ENCODE measurements around the gene CLEC16A.

Gene CLEC16A

DNA sequence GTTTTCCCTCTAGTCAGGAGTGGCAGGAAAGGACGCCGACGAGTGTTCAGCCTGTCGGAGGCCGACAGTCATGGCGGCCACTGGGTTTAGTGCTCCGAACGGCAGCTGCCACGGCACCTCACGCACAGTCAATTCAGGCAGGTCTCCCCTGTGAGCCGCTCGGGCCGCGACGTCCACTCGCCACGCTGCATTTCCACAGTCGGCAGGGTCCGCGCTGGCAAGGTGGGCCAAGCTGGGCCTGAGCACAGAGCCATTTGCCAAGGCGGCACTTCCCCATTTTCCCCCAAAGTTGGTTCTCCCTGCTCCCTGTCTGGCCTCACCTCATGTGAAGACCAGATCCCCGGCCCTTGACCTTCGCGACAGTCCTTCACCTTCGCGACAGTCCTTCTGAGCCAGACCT lies 229.8 kb downstream of the CLEC16A start:
- DNase-seq (ENCODE audit: low read depth, low spot score), result no peak

DNA sequence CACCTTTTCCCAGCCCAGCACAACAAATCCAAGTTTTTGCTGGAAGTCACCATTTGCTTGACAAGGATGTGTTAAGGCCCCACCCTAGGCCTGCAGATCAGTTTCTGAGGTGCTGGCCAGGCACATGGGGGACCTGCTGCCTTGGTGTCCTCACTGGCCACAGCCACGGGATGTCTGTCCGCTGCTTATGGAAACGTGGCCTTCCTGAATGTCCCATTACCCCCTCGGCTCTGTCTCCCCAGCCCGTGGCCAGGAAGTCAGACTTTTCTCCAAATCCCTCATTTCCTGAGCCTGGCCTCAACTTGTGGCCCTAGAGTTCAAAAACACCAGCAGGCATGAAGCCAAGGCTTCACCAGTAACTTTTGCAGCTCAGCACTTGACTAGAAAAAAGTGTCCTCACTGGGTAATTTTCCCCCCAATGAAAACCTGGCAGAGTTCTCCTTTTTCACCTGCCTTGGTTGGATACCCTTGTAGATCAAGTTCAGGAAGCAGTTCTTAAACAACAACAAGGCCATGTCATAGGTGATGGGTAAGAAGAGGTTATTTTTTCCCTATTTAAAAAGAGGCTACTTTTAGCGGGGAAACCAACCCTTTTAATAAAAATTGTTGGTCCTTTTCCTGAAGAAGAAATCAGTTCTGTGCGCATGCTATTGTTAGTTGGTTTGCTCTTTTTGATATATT lies 230.9 kb downstream of the CLEC16A start:
- no peak for DNase-seq (ENCODE audit: low read depth, low spot score)

DNA sequence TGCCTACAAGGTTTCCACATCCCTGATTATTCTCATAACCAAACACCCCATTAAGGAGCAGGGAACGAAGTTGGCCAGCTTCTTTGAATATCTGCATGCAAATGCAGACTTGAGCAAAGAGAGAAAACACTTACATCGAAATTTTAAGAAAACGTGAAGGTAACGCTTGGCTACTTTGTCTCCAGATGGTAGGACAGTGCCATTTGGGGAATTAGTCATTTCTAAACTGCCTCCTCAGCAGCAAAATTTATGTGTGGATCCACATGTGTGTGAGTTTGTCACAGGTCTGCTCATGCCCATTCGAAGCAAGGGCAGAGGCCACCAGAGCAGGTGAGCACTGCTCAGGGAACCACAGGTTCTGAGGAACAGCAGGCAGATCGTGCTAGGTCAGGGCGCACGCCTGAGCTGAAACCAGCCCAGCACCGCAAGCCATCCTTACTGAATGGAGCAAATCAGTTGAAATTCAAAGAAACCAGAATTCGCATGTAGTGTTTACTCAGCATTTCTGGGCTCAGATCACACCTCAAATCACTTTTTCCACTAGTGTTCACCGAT lies 231.5 kb downstream of the CLEC16A start:
- no peak for DNase-seq (ENCODE audit: low read depth, low spot score)

DNA sequence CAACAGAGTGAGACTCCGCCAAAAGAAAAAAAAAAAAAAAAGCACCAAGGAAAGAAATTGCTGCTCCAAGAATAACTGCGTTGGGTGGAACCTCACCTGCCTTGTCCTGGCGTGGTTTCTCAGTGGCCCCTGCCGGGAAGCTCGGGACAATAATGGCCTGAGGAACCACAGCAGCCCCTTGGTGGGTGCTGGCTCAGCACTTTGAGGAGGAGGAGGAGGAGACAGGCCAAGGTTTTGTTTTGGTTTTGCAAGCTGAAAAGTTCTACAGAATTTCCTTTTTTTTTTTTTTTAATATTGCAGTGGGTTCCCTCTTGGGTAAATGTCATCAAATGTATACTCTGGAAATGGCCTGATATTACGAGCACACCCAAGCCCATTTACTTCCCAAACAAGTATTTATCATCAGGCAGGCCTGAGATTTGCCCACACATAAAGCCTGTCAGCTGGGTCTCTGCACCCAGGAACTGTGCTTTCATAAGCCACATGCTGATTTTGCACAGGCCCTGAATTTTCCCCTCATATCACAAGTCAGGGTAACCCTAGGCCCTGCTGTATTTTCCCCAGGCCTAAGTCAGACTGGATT lies 233.3 kb downstream of the CLEC16A start:
- DNase-seq (ENCODE audit: low read depth, low spot score), result no peak

DNA sequence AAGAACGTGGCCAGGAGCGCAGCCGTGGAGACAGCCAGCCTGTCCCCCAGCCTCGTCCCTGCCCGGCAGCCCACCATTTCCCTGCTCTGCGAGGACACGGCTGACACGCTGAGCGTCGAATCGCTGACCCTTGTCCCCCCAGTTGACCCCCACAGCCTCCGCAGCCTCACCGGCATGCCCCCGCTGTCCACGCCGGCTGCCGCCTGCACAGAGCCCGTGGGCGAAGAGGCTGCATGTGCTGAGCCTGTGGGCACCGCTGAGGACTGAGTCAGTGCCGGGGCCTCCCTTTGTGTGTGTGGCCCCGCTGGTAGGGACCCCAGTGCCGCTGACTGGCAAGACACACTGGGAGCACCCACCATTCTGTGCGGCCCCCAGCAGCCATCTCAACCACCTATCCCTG lies 234.1 kb downstream of the CLEC16A start:
- no peak for DNase-seq (ENCODE audit: low read depth, low spot score)

DNA sequence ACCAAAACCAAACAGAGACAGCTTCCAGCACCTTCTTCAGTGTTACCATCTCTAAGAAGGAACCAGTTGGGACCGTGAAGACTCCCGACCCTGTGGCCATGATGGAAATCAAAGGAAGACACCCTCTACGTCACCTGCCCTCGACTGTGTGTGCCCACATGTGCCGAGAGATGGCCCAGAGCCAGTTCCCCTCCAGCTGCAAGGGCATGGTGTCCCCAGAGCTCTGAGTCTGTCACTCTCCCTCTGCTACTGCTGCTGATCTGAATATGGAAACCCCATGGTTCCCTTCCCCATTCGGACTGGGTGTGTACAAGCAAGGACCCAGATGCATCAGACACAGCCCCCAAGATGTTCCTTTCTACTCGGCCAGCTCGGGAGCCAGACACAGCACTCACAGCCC lies 235.2 kb downstream of the CLEC16A start:
- no peak for DNase-seq (ENCODE audit: low read depth, low spot score)

DNA sequence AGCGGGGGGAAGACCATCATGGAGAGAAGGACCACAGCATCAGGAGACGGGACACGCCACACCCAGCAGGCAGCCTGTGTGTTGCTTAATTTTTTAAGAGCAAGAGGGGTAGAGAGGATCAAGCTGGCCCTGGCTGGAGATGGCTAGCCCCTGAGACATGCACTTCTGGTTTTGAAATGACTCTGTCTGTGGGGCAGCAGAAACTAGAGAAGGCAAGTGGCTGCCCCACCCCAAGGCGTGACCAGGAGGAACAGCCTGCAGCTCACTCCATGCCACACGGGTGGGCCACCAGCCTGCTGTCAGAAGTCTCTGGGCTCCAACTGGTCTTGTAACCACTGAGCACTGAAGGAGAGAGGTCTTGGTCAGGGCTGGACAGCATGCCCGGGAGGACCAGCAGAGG lies 236.1 kb downstream of the CLEC16A start:
- DNase-seq (ENCODE audit: low read depth, low spot score), result no peak

DNA sequence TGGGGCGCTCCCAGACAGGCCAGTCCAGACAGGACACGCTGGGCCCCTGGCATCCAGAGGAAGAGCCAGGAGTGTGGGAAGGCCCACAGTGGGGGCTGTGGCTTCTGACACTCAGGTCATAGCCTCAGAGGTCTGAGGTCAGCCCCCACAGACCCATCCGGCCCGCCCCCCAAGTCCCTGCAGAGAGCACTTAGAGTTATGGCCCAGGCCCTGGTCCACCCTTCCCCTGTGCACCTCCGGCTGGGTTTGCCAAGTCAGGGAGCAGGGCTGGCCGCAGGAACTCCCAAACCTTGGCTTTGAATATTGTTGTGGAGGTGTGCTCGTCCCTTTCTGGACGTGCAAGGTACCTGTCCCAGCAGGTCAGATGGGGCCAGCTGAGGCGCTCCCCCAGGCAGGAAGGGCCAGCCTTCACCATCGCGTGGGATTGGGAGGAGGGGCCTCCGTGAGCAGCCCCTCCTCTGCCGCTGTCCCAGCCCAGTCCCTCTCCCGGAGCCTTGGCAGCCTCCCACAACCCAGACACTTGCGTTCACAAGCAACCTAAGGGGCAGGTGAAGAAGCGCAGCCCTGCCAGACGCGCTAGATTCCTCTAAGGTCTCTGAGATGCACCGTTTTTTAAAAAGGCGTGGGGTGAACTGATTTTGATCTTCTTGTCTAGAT lies 237.0 kb downstream of the CLEC16A start:
- DNase-seq (ENCODE audit: low read depth, low spot score), result no peak

DNA sequence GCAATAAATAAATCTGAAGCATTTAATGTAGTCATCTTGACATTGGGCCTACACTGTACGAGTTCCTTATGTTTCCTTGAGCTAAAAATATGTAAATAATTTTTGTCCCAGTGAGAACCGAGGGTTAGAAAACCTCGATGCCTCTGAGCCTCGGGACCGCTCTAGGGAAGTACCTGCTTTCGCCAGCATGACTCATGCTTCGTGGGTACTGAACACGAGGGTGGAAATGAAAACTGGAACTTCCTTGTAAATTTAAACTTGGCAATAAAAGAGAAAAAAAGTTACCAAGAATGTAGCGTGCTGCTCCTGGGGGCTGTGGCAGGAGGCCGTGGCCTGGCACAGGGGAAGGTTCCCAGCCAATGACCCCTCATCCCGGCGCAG lies 237.5 kb downstream of the CLEC16A start:
- DNase-seq (ENCODE audit: low read depth, low spot score), result no peak

DNA sequence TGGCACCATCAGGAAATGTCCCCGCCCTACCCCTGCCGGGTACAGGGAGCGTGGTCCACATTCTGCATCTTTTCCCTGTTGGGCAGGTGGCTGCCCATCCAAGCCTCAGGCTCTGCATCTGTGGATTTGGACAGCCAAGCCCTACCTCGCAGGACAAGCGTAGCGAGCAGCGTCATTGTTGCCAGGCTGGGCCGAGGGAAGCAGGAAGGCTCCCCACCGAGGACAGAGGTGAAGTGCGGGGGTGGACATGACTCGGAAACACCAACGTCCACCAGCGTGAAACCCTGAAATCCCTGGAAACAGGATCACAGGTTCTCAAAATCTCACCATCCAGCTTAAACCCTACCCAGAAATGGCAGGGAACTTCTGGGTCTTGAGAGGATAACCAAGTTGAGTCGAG lies 238.0 kb downstream of the CLEC16A start:
- DNase-seq (ENCODE audit: low read depth, low spot score), result no peak

DNA sequence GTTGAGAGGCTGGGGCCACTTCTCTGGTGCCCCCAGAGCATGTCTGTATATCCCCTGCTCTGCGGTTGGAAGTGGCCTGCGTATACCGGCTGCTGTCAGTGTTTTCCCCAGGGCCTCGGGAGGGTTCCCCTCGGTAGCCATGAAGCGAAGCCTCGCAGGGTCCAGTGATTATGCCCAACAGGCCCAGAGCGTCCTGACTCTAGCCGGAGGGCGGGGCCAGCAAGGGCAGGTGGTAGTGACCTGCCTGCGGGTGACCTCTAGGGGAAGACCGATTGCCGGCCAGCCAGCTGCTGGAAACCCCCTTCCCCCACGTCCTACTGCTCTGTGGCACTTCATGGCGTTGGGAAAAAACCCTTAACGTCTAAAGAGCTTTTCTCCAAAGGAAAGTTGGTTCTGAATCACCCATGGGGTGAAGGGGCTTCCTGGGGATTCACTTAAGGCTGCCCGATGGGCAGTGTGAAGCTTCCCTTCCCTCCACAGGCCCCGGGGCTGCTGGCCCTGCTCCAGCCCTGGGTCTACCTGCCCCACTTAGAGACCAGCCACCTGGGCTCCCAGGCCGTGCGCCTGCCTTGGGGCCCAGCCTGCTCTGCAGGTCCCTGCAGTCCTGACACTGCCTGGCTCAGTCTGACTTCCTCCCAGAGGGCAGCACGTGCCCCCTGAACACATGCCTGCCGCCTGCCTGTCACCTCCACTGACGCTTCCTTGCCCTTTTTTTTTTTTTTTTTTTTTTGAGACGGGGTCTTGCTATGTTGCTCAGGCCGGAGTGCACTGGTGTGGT lies 238.9 kb downstream of the CLEC16A start:
- no peak for DNase-seq (ENCODE audit: low read depth, low spot score)

DNA sequence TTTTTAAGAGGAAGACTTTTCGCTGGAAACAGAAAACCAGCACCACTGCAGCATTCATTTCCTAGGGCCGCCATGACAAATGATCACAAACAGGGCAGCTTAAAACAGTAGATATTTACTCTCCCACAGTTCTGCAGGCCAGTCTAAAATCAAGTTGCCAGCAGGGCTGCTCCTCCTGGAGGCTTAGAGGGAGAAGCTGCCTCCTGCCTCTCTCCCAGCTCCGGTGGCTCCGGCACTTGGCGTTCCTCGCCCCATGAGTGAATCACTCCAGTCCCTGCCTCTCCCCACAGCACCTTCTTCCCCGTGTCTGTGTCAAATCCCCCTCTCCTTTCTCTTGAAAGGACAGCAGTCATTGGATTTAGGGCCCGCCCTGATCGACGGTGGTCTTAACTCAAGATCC lies 239.6 kb downstream of the CLEC16A start:
- DNase-seq (ENCODE audit: low read depth, low spot score), result no peak

DNA sequence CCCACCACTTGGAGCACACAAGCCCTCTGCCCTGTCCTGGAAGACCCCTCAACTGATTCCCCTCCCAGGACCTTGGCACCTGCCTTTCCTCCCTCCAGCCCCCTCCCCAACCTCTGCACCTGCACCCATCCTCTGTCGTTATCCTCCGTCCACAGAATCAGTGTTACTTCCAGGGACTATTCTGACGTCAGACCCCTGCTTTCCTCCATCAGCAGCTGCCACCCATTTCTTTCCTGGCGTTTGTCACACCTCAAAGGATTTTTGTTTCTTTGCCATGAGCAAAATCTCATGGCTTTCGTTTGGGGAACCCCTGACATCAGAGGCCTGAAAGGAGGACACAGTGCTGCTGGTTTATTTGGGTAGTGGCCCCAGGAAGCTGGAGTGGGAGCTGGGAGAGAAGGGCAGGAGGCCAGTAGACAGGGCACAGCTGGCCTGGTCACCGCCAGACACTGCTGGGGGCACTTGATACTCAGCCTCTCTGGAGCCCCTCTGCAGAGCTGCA lies 243.2 kb downstream of the CLEC16A start:
- DNase-seq (ENCODE audit: low read depth, low spot score), result no peak

DNA sequence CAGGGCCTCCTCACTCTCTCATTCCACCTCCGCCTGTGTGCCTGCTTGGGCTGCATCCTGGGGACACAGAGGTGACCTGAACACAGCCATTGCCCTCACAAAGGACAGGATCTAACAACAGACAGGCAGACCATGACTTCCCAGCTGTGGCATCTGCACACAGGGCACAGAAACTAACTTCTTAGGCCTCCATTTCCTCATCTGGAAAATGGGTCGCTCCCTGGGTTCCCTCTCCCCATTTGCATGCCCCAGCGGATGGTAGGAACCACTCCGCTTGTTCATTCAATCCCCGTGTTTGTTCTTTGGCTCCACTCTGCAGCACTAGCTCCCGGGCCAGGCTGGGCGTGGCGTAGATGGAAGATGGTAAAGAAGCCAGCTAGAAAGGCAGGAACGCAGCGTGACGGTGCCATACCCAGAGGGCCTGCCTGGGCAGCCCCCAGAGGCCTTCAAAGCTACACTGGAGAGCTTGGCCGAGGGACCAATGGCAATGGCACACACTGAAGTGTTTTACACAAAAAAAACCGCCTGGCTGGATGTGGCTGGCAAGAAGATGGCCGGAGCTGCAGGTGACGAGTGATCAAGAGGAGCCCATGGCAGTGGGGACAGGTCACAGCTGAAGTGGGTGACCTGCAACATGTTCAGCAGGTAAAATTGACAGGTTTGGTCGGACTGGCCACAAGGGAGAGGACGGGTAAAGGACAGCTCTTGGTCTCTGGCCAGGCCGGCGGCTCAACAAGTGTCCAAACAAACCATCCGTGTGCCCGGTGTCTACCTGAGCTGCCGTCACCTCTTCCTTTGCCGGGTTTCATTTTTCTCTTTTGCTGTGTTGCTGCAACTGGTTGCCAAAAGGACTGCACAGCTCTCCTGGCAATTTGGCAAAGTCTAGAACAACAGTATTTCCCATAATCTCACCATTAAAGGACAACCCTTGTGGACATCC lies 244.7 kb downstream of the CLEC16A start:
- DNase-seq (ENCODE audit: low read depth, low spot score), result no peak

DNA sequence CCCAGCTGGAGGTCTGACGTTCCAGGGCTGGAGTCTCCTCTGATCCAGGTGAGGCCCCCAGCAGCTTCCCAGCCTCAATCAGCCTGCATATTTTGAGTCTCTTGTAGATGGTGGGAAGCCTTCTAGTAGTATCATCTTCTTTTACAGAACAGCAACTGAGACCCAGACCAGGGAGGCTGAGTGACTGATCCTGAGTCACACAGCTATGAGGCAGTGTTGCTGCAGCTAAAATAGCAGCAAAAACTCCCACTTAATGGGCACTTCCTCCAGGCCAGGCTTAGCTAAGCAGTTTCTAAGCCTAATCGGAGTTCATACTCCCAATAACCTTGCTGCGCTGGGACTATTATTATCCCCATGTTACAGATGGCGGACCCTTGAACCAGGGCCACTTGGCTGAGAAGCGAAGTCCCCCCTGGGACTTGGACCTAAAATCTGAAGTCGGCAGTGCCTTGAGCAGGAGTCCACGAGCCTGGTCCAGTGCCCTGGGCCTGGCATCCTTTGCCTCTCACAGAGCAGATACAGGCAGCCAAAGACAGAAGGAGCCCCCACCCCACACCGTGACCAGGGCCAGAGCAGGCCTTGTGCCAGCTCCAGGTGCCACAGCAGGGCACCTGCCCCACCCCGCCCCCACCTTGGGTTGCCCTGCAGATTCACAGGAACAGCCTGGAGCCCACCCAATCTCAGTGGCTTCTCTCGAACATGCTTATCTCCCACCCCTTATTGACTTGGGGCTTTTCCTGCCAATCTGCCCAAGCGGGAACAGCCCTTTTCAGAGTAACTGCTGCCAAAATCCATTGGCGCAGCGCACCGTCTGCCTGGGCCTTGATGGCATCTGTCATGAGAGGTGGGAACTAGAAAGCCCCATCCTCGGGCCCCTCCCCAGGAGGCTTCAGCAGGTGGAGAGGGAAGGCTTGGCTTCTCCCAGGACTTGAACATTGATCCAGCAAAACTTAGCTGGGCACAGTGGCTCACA lies 246.5 kb downstream of the CLEC16A start:
- DNase-seq (ENCODE audit: low read depth, low spot score), result no peak

DNA sequence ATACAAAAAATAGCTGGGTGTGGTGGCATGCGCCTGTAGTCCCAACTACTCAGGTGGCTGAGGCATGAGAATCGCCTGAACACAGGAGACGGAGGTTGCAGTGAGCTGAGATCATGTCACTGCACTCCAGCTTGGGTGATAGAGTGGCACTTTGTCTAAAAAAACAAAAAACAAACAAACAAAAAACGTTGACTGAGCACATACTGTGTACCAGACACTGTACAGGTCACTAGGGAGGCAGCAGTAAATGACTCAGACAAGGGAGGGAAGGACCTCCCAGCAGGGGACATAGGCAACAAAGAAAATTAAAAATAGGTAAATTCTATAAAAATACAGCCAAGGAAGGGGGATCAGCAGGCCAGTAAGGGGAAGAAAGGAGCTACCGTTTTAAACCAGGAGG lies 247.3 kb downstream of the CLEC16A start:
- no peak for DNase-seq (ENCODE audit: low read depth, low spot score)

DNA sequence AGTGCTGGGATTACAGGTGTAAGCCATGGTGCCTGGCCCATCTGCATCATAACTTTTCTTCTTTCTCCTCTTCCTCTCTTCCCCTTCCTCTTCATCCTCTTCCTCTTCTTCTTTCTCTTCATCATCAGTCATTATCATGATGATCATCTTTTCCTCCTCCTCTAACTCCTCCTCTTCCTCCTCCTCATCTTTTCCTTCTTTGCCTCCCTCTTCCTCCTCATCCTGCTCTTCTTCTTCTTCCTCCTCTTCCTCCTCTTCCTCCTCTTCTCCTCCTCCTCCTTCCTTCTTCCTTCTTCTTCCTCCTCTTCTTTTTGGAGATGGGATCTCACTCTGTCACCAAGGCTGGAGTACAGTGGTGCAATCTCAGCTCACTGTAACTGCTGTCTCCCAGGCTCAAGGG lies 249.1 kb downstream of the CLEC16A start:
- DNase-seq (ENCODE audit: low read depth, low spot score), result no peak

DNA sequence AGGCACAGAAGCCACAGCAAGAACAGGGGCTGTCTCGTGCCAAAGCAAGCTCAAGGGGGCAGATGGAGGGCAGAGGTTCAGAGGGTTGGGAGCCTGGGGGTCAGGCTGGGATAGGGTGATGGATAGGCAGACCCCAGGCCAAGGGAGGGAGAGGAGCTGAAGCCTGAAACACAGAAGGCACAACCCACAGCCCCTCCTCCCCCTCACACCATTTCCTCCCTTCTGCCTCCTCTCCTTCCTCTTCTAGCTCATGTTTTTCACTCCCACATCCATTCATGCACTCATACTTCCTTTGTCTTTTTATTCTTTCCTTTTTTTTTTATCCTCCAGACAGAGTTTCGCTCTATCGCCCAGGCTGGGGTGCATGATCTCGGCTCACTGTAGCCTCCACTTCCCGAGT lies 250.5 kb downstream of the CLEC16A start:
- no peak for DNase-seq (ENCODE audit: low read depth, low spot score)

DNA sequence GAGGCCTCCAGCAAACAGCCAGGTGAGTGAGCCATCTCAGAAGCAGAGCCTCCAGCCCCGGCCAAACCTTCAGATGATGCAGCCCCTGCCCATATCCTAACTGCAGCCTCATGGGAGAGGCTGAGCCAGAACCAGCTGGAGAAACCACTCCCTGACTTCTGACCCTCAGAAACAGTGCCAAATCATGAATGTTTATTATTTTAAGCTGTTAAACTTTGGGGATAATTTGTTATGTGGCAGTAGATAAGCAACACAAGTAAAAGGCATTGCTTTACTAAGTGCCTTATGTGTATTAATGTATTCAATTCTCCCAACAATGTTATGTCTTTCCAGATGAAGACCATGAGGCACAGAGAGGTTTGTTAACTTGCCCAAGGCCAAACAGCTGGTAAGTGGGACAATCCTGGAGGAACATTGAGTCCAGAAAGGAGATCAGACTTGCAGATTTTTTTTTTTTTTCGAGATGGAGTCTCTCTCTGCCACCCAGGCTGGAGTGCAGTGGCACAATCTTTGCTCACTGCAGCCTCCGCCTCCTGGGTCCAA lies 252.0 kb downstream of the CLEC16A start:
- no peak for DNase-seq (ENCODE audit: low read depth, low spot score)

Measured in activated naive CD8-positive, alpha-beta T cell treated with anti-CD3 and anti-CD28 coated beads, Interleukin-2, amount 50 U/mL, for 16 hours (primary cell).